ENCODE measurements around the gene RUNX2. TPM values are rescaled to one million over a fixed set of nuclear protein-coding genes. Genes with fewer than 3 reads are reported as not detected.

RUNX2 gene
- polyA plus RNA-seq, 1 of the 3 experiments (the other 2 are of a cell fraction), result 4.4 TPM

GRCh38 chr6:45574014-45574461 is 245.9 kb downstream of the RUNX2 start (continued):
- TF ChIP-seq PBX3 (IDR thresholded peaks at IDR 0.05) (no peak), FOXM1 (IDR thresholded peaks at IDR 0.05; ENCODE audit: low read depth) (no peak), CHD2 (IDR thresholded peaks at IDR 0.05; ENCODE audit: low read length, partially characterized antibody) (no peak)

DNA sequence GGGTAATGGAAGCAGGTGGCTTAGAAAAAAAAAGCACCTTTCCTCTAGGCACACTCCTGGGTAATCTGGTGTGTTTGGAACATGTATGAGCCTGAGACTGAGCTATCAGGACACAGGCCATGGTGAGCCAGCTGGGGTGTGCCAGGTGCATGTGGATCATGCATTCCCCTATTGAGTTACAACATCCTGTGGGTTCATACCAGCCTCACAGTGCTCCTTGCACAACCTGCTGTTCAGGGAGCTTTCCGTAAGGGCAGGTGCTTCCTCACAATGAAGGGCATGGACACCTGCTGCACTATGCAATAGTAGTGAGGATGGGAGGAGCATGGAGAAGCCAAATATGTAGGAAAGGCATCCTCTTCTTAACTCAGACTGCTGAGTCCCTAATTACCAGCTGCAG is 246.8 kb downstream of the RUNX2 start:
- TF ChIP-seq USF1 (IDR thresholded peaks at IDR 0.05; ENCODE audit: borderline replicate concordance, low read depth), result no peak
- TF ChIP-seq JUND (IDR thresholded peaks at IDR 0.05), result no peak
- TF ChIP-seq RAD21 (IDR thresholded peaks at IDR 0.05; ENCODE audit: low read length), result no peak
- no peak for TF ChIP-seq POLR2AphosphoS5 (IDR thresholded peaks at IDR 0.05; ENCODE audit: low read depth, low read length)
- no peak for TF ChIP-seq FOSL2 (IDR thresholded peaks at IDR 0.05; ENCODE audit: borderline replicate concordance, low read depth)
- no peak for TF ChIP-seq SIN3A (IDR thresholded peaks at IDR 0.05; ENCODE audit: borderline replicate concordance, low read depth, low read length)
- TF ChIP-seq RCOR1 (IDR thresholded peaks at IDR 0.05; ENCODE audit: low read length), result no peak
- TF ChIP-seq RFX5 (IDR thresholded peaks at IDR 0.05; ENCODE audit: low read length), result no peak
- TF ChIP-seq, protein P1, sequence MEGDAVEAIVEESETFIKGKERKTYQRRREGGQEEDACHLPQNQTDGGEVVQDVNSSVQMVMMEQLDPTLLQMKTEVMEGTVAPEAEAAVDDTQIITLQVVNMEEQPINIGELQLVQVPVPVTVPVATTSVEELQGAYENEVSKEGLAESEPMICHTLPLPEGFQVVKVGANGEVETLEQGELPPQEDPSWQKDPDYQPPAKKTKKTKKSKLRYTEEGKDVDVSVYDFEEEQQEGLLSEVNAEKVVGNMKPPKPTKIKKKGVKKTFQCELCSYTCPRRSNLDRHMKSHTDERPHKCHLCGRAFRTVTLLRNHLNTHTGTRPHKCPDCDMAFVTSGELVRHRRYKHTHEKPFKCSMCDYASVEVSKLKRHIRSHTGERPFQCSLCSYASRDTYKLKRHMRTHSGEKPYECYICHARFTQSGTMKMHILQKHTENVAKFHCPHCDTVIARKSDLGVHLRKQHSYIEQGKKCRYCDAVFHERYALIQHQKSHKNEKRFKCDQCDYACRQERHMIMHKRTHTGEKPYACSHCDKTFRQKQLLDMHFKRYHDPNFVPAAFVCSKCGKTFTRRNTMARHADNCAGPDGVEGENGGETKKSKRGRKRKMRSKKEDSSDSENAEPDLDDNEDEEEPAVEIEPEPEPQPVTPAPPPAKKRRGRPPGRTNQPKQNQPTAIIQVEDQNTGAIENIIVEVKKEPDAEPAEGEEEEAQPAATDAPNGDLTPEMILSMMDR (IDR thresholded peaks at IDR 0.05), result no peak
- TF ChIP-seq, protein P2, sequence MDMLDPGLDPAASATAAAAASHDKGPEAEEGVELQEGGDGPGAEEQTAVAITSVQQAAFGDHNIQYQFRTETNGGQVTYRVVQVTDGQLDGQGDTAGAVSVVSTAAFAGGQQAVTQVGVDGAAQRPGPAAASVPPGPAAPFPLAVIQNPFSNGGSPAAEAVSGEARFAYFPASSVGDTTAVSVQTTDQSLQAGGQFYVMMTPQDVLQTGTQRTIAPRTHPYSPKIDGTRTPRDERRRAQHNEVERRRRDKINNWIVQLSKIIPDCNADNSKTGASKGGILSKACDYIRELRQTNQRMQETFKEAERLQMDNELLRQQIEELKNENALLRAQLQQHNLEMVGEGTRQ (IDR thresholded peaks at IDR 0.05; ENCODE audit: borderline replicate concordance, low read depth, low read length), result no peak
- TF ChIP-seq PBX3 (IDR thresholded peaks at IDR 0.05), result no peak
- TF ChIP-seq, protein P3, sequence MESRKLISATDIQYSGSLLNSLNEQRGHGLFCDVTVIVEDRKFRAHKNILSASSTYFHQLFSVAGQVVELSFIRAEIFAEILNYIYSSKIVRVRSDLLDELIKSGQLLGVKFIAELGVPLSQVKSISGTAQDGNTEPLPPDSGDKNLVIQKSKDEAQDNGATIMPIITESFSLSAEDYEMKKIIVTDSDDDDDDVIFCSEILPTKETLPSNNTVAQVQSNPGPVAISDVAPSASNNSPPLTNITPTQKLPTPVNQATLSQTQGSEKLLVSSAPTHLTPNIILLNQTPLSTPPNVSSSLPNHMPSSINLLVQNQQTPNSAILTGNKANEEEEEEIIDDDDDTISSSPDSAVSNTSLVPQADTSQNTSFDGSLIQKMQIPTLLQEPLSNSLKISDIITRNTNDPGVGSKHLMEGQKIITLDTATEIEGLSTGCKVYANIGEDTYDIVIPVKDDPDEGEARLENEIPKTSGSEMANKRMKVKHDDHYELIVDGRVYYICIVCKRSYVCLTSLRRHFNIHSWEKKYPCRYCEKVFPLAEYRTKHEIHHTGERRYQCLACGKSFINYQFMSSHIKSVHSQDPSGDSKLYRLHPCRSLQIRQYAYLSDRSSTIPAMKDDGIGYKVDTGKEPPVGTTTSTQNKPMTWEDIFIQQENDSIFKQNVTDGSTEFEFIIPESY (IDR thresholded peaks at IDR 0.05; ENCODE audit: borderline replicate concordance, low read depth), result no peak
- H3K27ac ChIP-seq (ENCODE audit: low read depth in 2 of 2, low read length in 1 of 2), result no peak overlapping the region
- H3F3A ChIP-seq (replicated peaks; ENCODE audit: insufficient read depth), result no peaks in the 10 kb centered on the region
- no peaks in the 10 kb centered on the region for H3K9me3 ChIP-seq
- no peaks in the 10 kb centered on the region for H3K36me3 ChIP-seq (replicated peaks in 1 of 2; ENCODE audit: control insufficient read depth in 1 of 2, insufficient read depth in 2 of 2, low read length in 1 of 2)
- H3K4me1 ChIP-seq (ENCODE audit: control insufficient read depth in 1 of 2, insufficient read depth in 2 of 2, low read depth in 1 of 2, low read length in 1 of 2), result peaks cover 0 to 7% of the 10 kb centered on the region in 2 experiments; a peak in 2 of 4 replicates
- ChIA-PET CTCF (interaction anchor here (1.4 kb wide), 1 partner anchor 11 kb away, joined by 6 read pairs; no protein-coding TSS in a partner anchor), POLR2A (no interaction called here)
- DNase-seq, result no peak
- H3K27me3 ChIP-seq (ENCODE audit: insufficient read depth), result no peaks in the 10 kb centered on the region
- H3K79me2 ChIP-seq (ENCODE audit: insufficient read depth), result no peaks in the 10 kb centered on the region
- H3K9ac ChIP-seq, result no peak overlapping the region
- H3K9me2 ChIP-seq, result no peaks in the 10 kb centered on the region
- H2AFZ ChIP-seq (ENCODE audit: low read depth), result no peak overlapping the region
- 80% methylated on average over 1 of the region's 1 CpG for WGBS (ENCODE audit: low lambda C conversion rate)
- H3K4me2 ChIP-seq, result no peak overlapping the region
- H3K4me3 ChIP-seq (ENCODE audit: low read depth in 2 of 2, low read length in 1 of 2), result no peak overlapping the region
- no peaks in the 10 kb centered on the region for H4K20me1 ChIP-seq (ENCODE audit: insufficient read depth)
